HEK293 (cell line): Measurements from ENCODE around the gene CPD.

ENCODE experiments used
- CTCF ChIA-PET: fragments of 350-600 bp; formaldehyde crosslinking; extraction: SDS; loops from one replicate; lab custom pipeline; 2021; ENCODE audit warnings: antibody characterized with exemption; lab: Yijun Ruan, JAX
- POLR2A ChIA-PET: fragments of 300-600 bp; formaldehyde crosslinking; extraction: SDS; loops from one replicate; lab custom pipeline; 2020; ENCODE audit warnings: antibody characterized with exemption, inconsistent platforms; lab: Yijun Ruan, JAX
- H3K27ac ChIP-seq: fragments of 200-500 bp; sonication (Bioruptor generic); 2 replicates; pipeline ENCODE4 v1.5.1; 2014; ENCODE audit warnings: low read depth, low read length, control low read depth, inconsistent platforms; ENCODE audit errors: extremely low read depth
- H3K36me3 ChIP-seq, 2 experiments: fragments of 200-500 bp in 1 of 2; sonication (Bioruptor generic) in 1 of 2; 1 replicate in 1 of 2; 2 replicates in 1 of 2; pipeline ENCODE4 v1.5.1; 2014 to 2017; ENCODE audit warnings: inconsistent platforms in 2 of 2, low read length in 2 of 2; ENCODE audit not compliant: control insufficient read depth in 2 of 2, insufficient read depth in 1 of 2
- H3K4me1 ChIP-seq: fragments of 200-500 bp; sonication (Bioruptor generic); 2 replicates; pipeline ENCODE4 v1.5.1; 2014; ENCODE audit warnings: mild to moderate bottlenecking, low read length, inconsistent platforms; ENCODE audit not compliant: control insufficient read depth, insufficient read depth
- H3K4me3 ChIP-seq: 2 replicates; pipeline ENCODE4 v1.5.1; 2011; ENCODE audit warnings: low read depth, mild to moderate bottlenecking, control low read depth, low read length, moderate library complexity
- H3K9me3 ChIP-seq: fragments of 200-500 bp; sonication (Bioruptor generic); 2 replicates; pipeline ENCODE4 v1.5.1; 2014; ENCODE audit warnings: low read depth, low read length, inconsistent platforms; ENCODE audit not compliant: control insufficient read depth, insufficient read depth
- HOXC10 ChIP-seq: sonication (generic); formaldehyde crosslinking; IDR thresholded peaks from 2 replicates; pipeline ENCODE4 v1.8.1; 2023; ENCODE audit warnings: mild to moderate bottlenecking, missing genetic modification reagents
- HOXD13 ChIP-seq: sonication (generic); formaldehyde crosslinking; IDR thresholded peaks from 2 replicates; pipeline ENCODE4 v1.8.0; 2022; ENCODE audit warnings: missing genetic modification reagents, borderline replicate concordance
- KLF9 ChIP-seq: fragments of 450-650 bp; formaldehyde crosslinking; IDR thresholded peaks from 2 replicates; pipeline ENCODE4 v1.5.1; 2016; ENCODE audit warnings: missing biosample characterization, missing genetic modification characterization, low read depth
- PRDM1 ChIP-seq: fragments of 450-650 bp; formaldehyde crosslinking; IDR thresholded peaks from 2 replicates; pipeline ENCODE4; 2016; ENCODE audit warnings: missing biosample characterization, missing genetic modification characterization
- SCRT2 ChIP-seq: fragments of 450-650 bp; formaldehyde crosslinking; IDR thresholded peaks from 2 replicates; pipeline ENCODE4 v1.5.1; 2016; ENCODE audit warnings: missing biosample characterization, missing genetic modification characterization
- SP2 ChIP-seq: fragments of 450-650 bp; formaldehyde crosslinking; IDR thresholded peaks from 2 replicates; pipeline ENCODE4 v1.5.1; 2016; ENCODE audit warnings: missing biosample characterization, missing genetic modification characterization
- ZFHX2 ChIP-seq: fragments of 450-650 bp; formaldehyde crosslinking; conservative IDR thresholded peaks from 2 replicates; pipeline ENCODE4 v1.5.1; 2016; ENCODE audit warnings: missing biosample characterization, missing genetic modification characterization
- ZNF10 ChIP-seq: fragments of 450-650 bp; formaldehyde crosslinking; IDR thresholded peaks from 2 replicates; pipeline ENCODE4 v1.5.1; 2017; ENCODE audit warnings: missing biosample characterization, missing genetic modification characterization
- ZNF114 ChIP-seq: fragments of 450-650 bp; formaldehyde crosslinking; IDR thresholded peaks from 2 replicates; pipeline ENCODE4 v1.5.0; 2017; ENCODE audit warnings: missing biosample characterization, missing genetic modification characterization
- ZNF138 ChIP-seq: fragments of 450-650 bp; formaldehyde crosslinking; IDR thresholded peaks from 2 replicates; pipeline ENCODE4 v1.5.1; 2016; ENCODE audit warnings: missing biosample characterization, missing genetic modification characterization, borderline replicate concordance
- ZNF155 ChIP-seq: fragments of 450-650 bp; formaldehyde crosslinking; IDR thresholded peaks from 2 replicates; pipeline ENCODE4 v1.5.1; 2016; ENCODE audit warnings: missing biosample characterization, missing genetic modification characterization
- ZNF341 ChIP-seq: fragments of 450-650 bp; formaldehyde crosslinking; IDR thresholded peaks from 2 replicates; pipeline ENCODE4; 2016; ENCODE audit warnings: low read depth, missing biosample characterization, missing genetic modification characterization
- ZNF561 ChIP-seq: fragments of 450-650 bp; IDR thresholded peaks from 2 replicates; pipeline ENCODE4 v1.5.1; 2018; ENCODE audit warnings: missing biosample characterization, missing genetic modification characterization, borderline replicate concordance
- ZNF624 ChIP-seq: fragments of 450-650 bp; formaldehyde crosslinking; IDR thresholded peaks from 2 replicates; pipeline ENCODE4 v1.5.1; 2017; ENCODE audit warnings: missing biosample characterization, missing genetic modification characterization
- ZNF658 ChIP-seq: fragments of 450-650 bp; formaldehyde crosslinking; IDR thresholded peaks from 2 replicates; pipeline ENCODE4; 2016; ENCODE audit warnings: missing biosample characterization, missing genetic modification characterization
- ZNF747 ChIP-seq: fragments of 450-650 bp; formaldehyde crosslinking; IDR thresholded peaks from 2 replicates; pipeline ENCODE4 v1.5.1; 2016; ENCODE audit warnings: missing biosample characterization, missing genetic modification characterization
- ZNF76 ChIP-seq: fragments of 450-650 bp; formaldehyde crosslinking; IDR thresholded peaks from 2 replicates; pipeline ENCODE4; 2016; ENCODE audit warnings: low read depth, missing biosample characterization, missing genetic modification characterization, borderline replicate concordance
- TF ChIP-seq, protein P1 (sequence below): fragments of 450-650 bp; formaldehyde crosslinking; IDR thresholded peaks from 2 replicates; pipeline ENCODE4 v1.5.0; 2017; ENCODE audit warnings: missing biosample characterization, missing genetic modification characterization, borderline replicate concordance

The CPD gene

DNA sequence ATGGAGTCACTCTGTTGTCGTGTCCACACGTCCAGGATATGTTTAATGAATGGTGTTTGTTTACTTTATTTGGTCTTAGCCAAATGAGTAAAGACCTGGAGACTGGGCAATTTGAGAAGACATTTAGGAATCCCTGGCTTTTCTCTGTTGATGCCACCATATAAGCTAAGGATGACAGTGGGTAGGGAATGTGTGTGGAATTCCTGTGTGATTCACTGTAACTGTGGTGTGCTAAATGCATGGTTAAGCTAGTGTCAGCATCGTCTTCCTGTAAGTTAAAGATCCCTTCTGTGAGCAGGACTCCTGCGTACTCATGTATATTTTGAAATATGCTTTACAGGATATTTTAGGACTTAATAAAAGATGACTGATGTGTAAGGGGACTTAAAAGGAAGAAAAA lies 124.8 kb downstream of the CPD start (continued):
- TF ChIP-seq, protein P1, sequence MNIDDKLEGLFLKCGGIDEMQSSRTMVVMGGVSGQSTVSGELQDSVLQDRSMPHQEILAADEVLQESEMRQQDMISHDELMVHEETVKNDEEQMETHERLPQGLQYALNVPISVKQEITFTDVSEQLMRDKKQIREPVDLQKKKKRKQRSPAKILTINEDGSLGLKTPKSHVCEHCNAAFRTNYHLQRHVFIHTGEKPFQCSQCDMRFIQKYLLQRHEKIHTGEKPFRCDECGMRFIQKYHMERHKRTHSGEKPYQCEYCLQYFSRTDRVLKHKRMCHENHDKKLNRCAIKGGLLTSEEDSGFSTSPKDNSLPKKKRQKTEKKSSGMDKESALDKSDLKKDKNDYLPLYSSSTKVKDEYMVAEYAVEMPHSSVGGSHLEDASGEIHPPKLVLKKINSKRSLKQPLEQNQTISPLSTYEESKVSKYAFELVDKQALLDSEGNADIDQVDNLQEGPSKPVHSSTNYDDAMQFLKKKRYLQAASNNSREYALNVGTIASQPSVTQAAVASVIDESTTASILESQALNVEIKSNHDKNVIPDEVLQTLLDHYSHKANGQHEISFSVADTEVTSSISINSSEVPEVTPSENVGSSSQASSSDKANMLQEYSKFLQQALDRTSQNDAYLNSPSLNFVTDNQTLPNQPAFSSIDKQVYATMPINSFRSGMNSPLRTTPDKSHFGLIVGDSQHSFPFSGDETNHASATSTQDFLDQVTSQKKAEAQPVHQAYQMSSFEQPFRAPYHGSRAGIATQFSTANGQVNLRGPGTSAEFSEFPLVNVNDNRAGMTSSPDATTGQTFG (tag by site-specific recombination) = no peak

DNA sequence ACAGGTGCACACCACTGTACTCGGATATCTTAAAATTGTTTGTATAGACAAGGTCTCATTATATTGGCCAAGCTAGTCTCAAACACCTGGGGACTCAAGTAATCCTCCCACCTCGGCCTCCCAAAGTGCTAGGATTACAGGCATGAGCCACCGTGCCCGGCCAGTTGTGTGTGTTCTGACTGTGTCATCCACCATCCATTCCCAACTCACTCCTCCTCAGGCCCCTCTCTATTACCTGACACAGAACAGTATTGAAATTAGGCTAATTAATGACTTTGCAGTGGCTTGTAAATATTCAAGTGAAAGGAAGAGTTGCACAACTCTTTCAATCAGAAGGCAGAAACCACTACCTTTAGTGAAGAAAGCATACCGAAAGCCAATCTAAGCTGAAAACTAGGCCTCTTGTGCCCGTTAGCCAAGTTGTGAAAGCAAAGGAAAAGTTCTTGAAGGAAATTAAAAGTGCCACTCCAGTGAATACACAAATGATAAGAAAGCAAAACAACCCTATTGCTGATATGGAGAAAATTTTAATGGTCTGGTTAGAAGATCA lies 127.2 kb downstream of the CPD start:
- H3K9me3 ChIP-seq = no peaks in the 10 kb centered on the region
- no peak for TF ChIP-seq ZNF138
- TF ChIP-seq PRDM1 (tag by site-specific recombination) = peak; percentile 36
- H3K36me3 ChIP-seq = peaks cover 38 to 67% of the 10 kb centered on the region in 2 experiments
- ChIA-PET CTCF (no interaction called here), POLR2A (no interaction called here)
- no peaks in the 10 kb centered on the region for H3K4me1 ChIP-seq
- no peak overlapping the region for H3K4me3 ChIP-seq
- no peak overlapping the region for H3K27ac ChIP-seq

- CTCF ChIA-PET = no interaction called here
- H3K36me3 ChIP-seq = peaks cover 36 to 64% of the 10 kb centered on the region in 2 experiments
- H3K4me3 ChIP-seq = no peak overlapping the region
- H3K9me3 ChIP-seq = no peaks in the 10 kb centered on the region
- TF ChIP-seq HOXC10 (CRISPR knock-in tag) = no peak
- 0 out of 2 replicates have a peak, but pooled peaks have one; percentile 18 for TF ChIP-seq SCRT2 (tag by site-specific recombination)
- POLR2A ChIA-PET = no interaction called here
- no peaks in the 10 kb centered on the region for H3K4me1 ChIP-seq
- no peak overlapping the region for H3K27ac ChIP-seq
Measured at GRCh38 chr17:30506481-30506880, 127.8 kb downstream of the CPD start.

GRCh38 chr17:30513346-30513745 lies 134.6 kb downstream of the CPD start:
- ChIA-PET POLR2A (interaction anchor here (0.6 kb wide), 1 partner anchor 9 kb away, joined by 5 read pairs; no protein-coding TSS in a partner anchor), CTCF (interaction anchor here (0.7 kb wide), 1 partner anchor 27 kb away, joined by 3 read pairs; no protein-coding TSS in a partner anchor)
- Histone ChIP-seq H3K4me1 (no peaks in the 10 kb centered on the region), H3K4me3 (no peak overlapping the region), H3K27ac (no peak overlapping the region), H3K9me3 (no peaks in the 10 kb centered on the region), H3K36me3 (peaks cover 31 to 51% of the 10 kb centered on the region in 2 experiments)
- no peak for TF ChIP-seq ZNF624
- TF ChIP-seq ZNF76 (tag by site-specific recombination) = no peak
- no peak for TF ChIP-seq ZNF561 (tag by site-specific recombination)
- TF ChIP-seq ZNF114 (tag by site-specific recombination) = no peak
- no peak for TF ChIP-seq SP2
- TF ChIP-seq HOXD13 (CRISPR knock-in tag) = no peak
- no peak for TF ChIP-seq ZNF747
- no peak for TF ChIP-seq ZNF341 (tag by site-specific recombination)
- TF ChIP-seq ZNF155 = no peak
- no peak for TF ChIP-seq KLF9 (tag by site-specific recombination)
- no peak for TF ChIP-seq ZNF658 (tag by site-specific recombination)
- TF ChIP-seq ZFHX2 = no peak
- TF ChIP-seq ZNF10 (tag by site-specific recombination) = no peak
